Limb (tissue), 2 donors: ENCODE measurements around the gene EML5.

Experiments used
- DNase-seq, 2 donors: peaks; one replicate each; pipeline ENCODE4 v3.0.0-alpha.2; 2016; ENCODE audit errors: extremely low spot score in 2 of 2

The EML5 gene

GRCh38 chr14:88727057-88727456 is 65.7 kb downstream of the EML5 start:
- DNase-seq = no peak

DNA sequence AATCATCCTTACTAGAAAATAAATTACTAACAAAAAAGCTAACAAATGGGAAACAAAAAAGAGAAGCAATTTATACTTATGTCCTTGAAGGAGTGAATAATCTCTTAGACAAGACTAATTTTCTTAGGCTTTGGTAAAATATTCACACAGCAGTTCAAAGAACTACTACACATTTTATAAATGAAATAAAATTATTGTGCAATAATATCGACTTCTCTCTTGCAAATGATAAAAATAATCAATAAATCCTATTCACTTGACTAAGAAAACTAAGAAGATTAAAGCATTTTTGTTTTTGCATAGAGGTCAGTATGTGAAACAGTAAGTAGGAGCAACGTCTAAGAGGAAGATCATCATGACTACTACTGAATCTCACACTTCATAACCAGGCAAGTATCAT is 82.0 kb downstream of the EML5 start:
- DNase-seq = no peak

GRCh38 chr14:88707088-88707487 is 85.7 kb downstream of the EML5 start:
- no peak for DNase-seq

- no peak for DNase-seq
These were observed 86.3 kb downstream of the EML5 start for GRCh38 chr14:88706425-88706824.

- no peak for DNase-seq
These were observed 94.1 kb downstream of the EML5 start for GRCh38 chr14:88698651-88699050.

DNA sequence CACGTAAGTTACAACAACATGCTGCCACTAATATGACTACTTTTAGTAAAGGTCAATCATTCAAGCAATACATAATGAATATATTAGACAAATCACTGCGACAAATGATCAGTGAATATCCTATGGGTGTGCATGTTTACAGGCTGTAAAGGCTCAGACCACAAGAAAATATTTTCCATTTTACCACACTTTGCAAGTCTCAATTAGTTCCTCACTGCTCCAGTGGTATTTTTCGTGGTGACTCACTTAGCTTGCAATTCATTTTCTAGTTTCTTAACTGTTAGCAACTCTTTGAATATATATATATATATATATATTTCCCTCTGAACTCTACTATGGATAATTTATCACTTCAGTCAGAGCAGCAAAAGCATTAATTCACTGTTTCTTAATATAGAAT is 96.9 kb downstream of the EML5 start:
- DNase-seq = no peak

GRCh38 chr14:88688386-88688785 is 104.4 kb downstream of the EML5 start:
- no peak for DNase-seq

DNA sequence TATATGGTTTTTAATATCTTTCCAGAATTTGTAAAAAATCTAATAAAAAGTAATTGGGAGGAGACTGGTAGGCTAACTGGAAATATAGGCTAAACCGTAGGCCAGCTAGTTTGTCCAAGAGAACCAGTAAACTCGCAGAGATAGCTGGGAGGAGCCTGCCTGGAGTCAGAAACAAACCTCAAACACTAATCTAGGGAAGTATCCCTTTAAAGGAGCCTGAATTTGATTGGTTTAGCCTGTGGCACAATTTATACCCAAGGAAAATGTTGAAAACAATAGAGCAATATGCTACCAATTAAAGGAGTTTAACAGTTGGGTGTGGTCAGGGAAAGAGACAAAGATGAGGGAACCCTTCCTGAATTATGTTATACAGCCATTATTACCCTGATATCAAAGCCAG is 109.6 kb downstream of the EML5 start:
- no peak for DNase-seq

DNA sequence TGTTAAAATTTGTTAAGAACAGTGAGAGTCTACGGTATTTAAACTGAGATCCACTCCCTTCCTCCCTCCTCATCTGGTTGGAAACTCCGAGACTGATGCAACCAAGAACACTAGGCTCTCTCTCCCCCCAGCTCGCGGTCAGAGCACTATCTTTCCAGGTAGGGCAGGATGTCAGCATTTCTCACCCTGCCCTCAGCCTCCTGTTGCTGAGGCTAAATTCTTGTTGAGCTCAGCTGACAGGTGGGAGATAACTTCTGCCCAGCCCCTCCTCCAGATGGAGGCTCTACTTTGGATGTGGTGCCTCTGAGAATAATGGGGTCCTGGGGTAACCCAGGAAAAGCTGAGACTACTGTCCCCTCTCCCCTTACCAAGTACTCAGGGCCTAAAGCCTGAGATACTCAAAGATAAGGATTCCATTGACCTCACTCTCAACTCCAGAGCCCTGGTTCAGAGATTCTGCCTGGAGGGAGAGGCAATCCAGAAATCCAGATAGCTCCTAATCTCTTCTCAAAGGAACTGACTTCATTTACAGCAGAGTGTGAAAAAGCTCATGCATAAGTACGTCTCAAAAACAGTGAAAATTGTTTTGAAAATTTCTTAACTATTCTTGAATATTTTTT is 110.1 kb downstream of the EML5 start:
- DNase-seq = no peak

GRCh38 chr14:88681755-88682494 is 110.8 kb downstream of the EML5 start:
- DNase-seq = no peak

- DNase-seq = no peak
These were observed 123.4 kb downstream of the EML5 start for GRCh38 chr14:88669346-88669745.

DNA sequence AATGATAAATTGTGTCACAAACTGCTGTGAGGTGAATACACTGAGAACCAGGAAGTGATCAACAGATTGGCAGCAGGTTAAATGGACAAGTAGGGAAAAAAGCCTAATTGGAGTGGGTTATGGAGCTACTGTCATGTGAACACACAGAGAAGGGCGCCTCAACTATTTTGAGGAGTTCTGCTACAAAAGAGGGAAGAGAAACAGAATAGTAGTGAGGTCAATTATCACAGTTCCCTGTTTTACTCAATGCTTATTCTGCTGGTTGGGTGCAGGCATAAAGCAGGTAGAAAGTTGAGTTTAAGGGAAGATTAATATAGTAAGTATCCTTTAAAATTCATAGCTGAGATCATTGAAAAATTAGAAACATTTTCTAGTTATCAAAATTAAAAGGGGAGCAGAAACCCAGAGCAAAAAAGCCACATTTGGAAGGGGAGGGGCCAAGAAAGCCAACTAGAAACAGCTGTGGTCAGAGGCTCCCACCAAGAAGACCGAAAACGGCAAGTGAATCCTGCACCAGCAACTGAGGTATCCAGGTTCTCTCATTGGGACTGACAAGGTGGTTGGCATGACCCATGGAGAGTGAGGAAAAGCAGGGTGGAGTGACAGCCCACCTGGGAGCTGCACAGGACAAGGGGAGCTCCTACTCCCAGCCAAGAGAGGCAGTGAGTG is 124.2 kb downstream of the EML5 start:
- DNase-seq = no peak

- DNase-seq = peak; percentile 49 to 83
These were observed 125.0 kb downstream of the EML5 start for GRCh38 chr14:88667555-88668273.

- DNase-seq = no peak
These were observed 132.7 kb downstream of the EML5 start for GRCh38 chr14:88660056-88660455.

DNA sequence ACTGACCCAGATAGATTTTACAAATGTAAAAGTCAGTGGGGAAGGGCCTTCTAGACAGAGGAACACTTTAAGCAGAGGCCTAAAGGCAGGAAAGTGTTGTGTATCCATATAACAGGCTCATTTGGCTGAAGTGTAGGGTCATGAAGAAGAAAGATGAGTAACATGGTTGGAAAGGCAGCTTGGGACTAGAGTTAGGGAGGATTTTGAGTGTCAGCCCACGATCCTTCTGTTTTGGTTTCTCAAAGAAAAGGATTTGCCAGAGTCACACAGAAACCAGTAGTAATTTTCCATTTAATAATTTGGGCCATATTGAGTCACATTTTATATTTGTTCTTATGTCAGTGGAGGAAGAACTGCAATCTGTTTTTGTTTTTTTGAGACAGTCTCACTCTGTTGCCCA is 153.5 kb downstream of the EML5 start:
- no peak for DNase-seq

DNA sequence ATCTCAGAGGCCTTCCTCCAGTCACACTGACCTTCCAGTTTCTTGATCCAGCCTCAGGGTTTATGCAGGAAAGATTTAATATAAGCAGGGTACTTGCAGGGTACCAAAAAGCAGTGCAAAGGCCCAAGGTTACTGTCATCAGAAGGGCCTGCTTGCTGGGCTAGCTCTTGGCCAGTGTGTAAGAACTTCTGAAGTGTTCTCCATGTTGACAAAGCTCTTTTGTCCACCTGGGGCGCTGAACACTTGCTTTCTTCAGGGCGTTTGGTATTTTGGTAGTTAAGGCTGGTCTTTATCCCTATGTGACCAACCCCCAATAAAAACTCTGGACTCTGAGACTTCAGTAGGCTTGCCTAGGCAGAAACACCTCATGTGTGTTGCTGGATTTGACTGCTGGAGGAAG is 160.2 kb downstream of the EML5 start:
- DNase-seq = no peak

- DNase-seq = no peak
These were observed 161.7 kb downstream of the EML5 start for GRCh38 chr14:88631091-88631490.

DNA sequence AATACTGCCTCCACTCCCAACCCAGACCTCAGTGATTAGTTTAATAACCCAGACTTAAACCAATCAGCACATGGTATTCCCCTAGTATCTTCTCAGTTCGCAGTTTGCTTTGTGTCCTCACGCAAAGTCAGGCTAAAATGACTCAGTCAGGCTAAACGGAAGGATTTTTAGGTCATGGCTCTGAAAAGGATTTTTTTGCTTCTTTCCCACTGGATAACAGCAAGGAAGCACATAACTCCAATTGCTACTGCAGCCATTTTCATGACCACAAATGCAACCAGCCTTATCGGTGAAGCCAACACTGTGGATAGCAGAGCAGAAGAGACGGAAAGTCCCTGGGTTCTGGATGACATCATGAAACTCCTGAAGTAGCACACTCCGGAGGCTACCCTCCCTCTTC is 162.2 kb downstream of the EML5 start:
- no peak for DNase-seq

DNA sequence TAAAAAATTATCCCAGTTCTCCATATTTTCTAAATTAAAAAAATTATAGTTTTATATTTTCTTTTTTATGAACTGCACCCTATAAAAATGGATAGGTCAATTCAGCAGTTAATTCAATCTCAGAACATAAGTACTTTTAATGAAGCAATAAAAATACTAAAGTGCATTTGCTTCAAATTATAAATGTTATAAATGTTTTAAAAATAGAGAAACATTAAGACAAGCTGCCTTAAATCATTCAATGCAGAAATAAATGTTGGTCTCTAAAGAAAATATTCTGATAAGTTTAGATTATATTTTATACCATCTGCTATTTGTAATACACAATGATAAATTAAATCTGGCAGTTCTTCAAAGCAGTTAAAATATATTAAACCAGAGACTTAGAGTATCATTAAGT is 164.3 kb downstream of the EML5 start:
- DNase-seq = no peak

DNA sequence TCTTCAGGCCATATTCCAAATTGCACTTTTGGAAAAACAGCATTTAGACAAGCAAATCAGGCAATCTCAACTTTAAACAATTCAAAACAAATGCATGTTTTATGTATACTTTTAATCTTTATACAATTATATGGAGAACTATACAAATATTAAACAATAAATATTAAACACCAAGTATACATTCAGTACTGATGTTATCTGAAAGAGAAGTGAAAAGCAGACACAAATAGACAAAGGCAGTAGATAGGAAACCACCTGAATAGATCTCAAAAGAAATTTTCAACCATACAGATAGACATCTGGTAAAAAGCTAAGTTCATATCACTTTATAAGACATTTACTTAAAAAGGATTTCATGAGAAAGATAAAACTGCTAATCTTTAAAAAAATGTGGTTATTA is 164.7 kb downstream of the EML5 start:
- DNase-seq = no peak

GRCh38 chr14:88625671-88626070 is 167.1 kb downstream of the EML5 start:
- no peak for DNase-seq

DNA sequence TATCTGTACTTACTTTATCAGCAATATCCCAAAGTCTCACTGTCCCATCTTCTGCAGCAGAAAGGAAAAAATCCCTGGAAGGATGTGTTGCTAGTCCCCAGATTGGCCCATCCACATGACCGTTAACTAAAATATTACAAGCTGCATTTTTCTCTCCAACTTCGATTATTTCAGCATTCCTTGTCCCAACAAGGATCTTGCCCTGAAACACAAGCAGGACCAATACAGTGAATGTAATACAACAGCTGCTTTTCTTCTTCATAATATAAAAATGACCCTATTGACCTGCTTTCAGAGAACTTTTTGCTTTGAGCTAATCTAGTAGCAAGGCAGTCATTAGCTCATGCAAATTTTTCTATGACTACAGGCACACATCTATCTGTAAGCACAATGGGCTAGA is 171.7 kb downstream of the EML5 start:
- DNase-seq = no peak
